HepG2 (cell line): ENCODE data around the gene GDI1. TPM values are rescaled to one million over a fixed set of nuclear protein-coding genes. Genes with fewer than 3 reads are reported as not detected.

Experiments
- ATAC-seq: fragments of 200-7000 bp; cut with Tn5 transposase; 3 replicates; pipeline ENCODE4 v1.9.1; 2020; ENCODE audit warnings: mild to moderate bottlenecking, moderate library complexity
- BruUV-seq: library from RNA; stranded (reverse); fragments of 400-500 nt; replicated peaks from 2 replicates; lab custom pipeline; 2021; lab: Mats Ljungman, UMichigan
- CTCF ChIA-PET: fragments of 300-600 bp; formaldehyde crosslinking; extraction: SDS; loops from one replicate; lab custom pipeline; 2021; ENCODE audit warnings: low total read pairs, inconsistent platforms, low intra/inter-chr PET ratio; lab: Yijun Ruan, JAX
- POLR2A ChIA-PET: fragments of 350-600 bp; sonication (Branson Sonifier 250); formaldehyde crosslinking; loops from one replicate; lab custom pipeline; 2020; ENCODE audit warnings: antibody characterized with exemption, inconsistent platforms; lab: Yijun Ruan, JAX
- DNase-seq: peaks from one replicate; pipeline ENCODE4 v3.0.0-alpha.2; 2015; ENCODE audit warnings: low spot score
- FAIRE-seq: peaks from 3 replicates; lab custom pipeline; 2011; peaks lifted over from hg19 to GRCh38; lab: Jason Lieb, UNC
- H2AFZ ChIP-seq: one replicate; pipeline ENCODE4 v1.6.1; 2011; ENCODE audit warnings: low read length, inconsistent platforms
- H3K27ac ChIP-seq: fragments of 300-600 bp; 3 replicates; pipeline ENCODE4 v1.8.0; 2011; ENCODE audit warnings: mixed run types, mild to moderate bottlenecking, mixed read lengths, low read length, inconsistent platforms; ENCODE audit not compliant: insufficient read depth; ENCODE audit errors: extremely low read length
- H3K27me3 ChIP-seq, 2 experiments: fragments of 200-600 bp in 1 of 2; 2 replicates in 1 of 2; 3 replicates in 1 of 2; pipeline versions ENCODE4 v1.6.0 to v1.8.0; 2011; ENCODE audit warnings: low read length in 2 of 2, mild to moderate bottlenecking in 2 of 2, moderate library complexity in 2 of 2, inconsistent platforms in 1 of 2; ENCODE audit not compliant: insufficient read depth in 2 of 2, control insufficient read depth in 1 of 2
- H3K36me3 ChIP-seq, 2 experiments: fragments of 200-600 bp in 1 of 2; replicated peaks in 1 of 2; 2 replicates in 1 of 2; 3 replicates in 1 of 2; pipeline versions ENCODE4 v1.5.1 to v1.8.0; 2011; ENCODE audit warnings: low read length in 2 of 2, inconsistent platforms in 1 of 2; ENCODE audit not compliant: insufficient read depth in 2 of 2, control insufficient read depth in 1 of 2
- H3K4me1 ChIP-seq: 2 replicates; pipeline ENCODE4 v1.5.1; 2012; ENCODE audit warnings: low read length, inconsistent platforms; ENCODE audit not compliant: insufficient read depth
- H3K4me2 ChIP-seq: 2 replicates; pipeline ENCODE4 v1.6.0; 2011; ENCODE audit warnings: low read depth, low read length, inconsistent platforms
- H3K4me3 ChIP-seq, 3 experiments: fragments of 200-600 bp in 1 of 3; sonication (generic), shearing (Covaris generic) in 1 of 3; replicated peaks in 1 of 3; 2 replicates each; pipeline ENCODE4 v1.5.1; 2011 to 2016; ENCODE audit warnings: low read length in 3 of 3, inconsistent platforms in 2 of 3, low read depth in 2 of 3, mild to moderate bottlenecking in 2 of 3, control low read depth in 1 of 3, mixed read lengths in 1 of 3; ENCODE audit not compliant: insufficient read depth in 1 of 3
- H3K79me2 ChIP-seq: one replicate; pipeline ENCODE4 v1.6.1; 2011; ENCODE audit warnings: low read length, inconsistent platforms; ENCODE audit not compliant: insufficient read depth
- H3K9ac ChIP-seq: 2 replicates; pipeline ENCODE4 v1.6.0; 2011; ENCODE audit warnings: mild to moderate bottlenecking, low read depth, low read length, inconsistent platforms; ENCODE audit not compliant: insufficient read depth
- H3K9me3 ChIP-seq: 2 replicates; pipeline ENCODE4 v1.5.1; 2012; ENCODE audit warnings: mild to moderate bottlenecking, low read length
- H4K20me1 ChIP-seq: 2 replicates; pipeline ENCODE4 v1.6.0; 2011; ENCODE audit warnings: inconsistent platforms, mild to moderate bottlenecking, low read length, moderate library complexity; ENCODE audit not compliant: insufficient read depth
- ATM ChIP-seq: fragments of 450-650 bp; IDR thresholded peaks from 2 replicates; pipeline ENCODE4 v1.7.1; 2017; ENCODE audit warnings: mild to moderate bottlenecking, borderline replicate concordance
- REXO4 ChIP-seq: sonication (generic); formaldehyde crosslinking; IDR thresholded peaks from 2 replicates; pipeline ENCODE4 v1.8.0; 2022; ENCODE audit warnings: missing genetic modification reagents, mild to moderate bottlenecking, borderline replicate concordance
- ZNF850 ChIP-seq: sonication (generic); formaldehyde crosslinking; conservative IDR thresholded peaks from 2 replicates; pipeline ENCODE4 v1.9.0; 2021; ENCODE audit warnings: mild to moderate bottlenecking, missing genetic modification reagents
- WGBS: methylation state at CpG from one replicate; pipeline ENCODE4 v1.1.6; 2017; ENCODE audit warnings: low lambda C conversion rate; 5-methylcytosine and 5-hydroxymethylcytosine counted together
- in situ Hi-C: cut with HindIII; loops from 2 replicates; pipeline ENCODE4 v1.10.0; 2017; ENCODE audit warnings: low pct_unique_long_range_greater_than_20kb; ENCODE audit not compliant: extremely low pct_ligation_motif_present
- intact Hi-C: fragments of 100-400 bp; cut with micrococcal nuclease; formaldehyde crosslinking; loops from one replicate; pipeline ENCODE4 v1.10.0; 2022; ENCODE audit not compliant: unreplicated experiment
- polyA plus RNA-seq, 8 experiments: library from polyadenylated mRNA; depleted of rRNA in 3 of 8; stranded (reverse) in 7 of 8; unstranded in 1 of 8; fragments of >200 nt; fragmentation: Illumina TruSeq in 4 of 8; extraction: Trizol in 4 of 8; gene quantifications; 2 replicates each; pipeline versions ENCODE4 v1.2.1 to v1.2.3, GENCODE V29; 2011 to 2016; ENCODE audit warnings: low read depth in 4 of 8, missing spikeins in 1 of 8, mixed read lengths in 1 of 8; ENCODE audit not compliant: insufficient read depth in 1 of 8
- total RNA-seq, 5 experiments: library from RNA; depleted of rRNA; stranded (reverse); fragments of >200 nt; fragmentation: Illumina TruSeq; extraction: Trizol; gene quantifications; 2 replicates each; pipeline ENCODE4 v1.2.3, GENCODE V29; 2016; ENCODE audit warnings: low read depth in 1 of 5
- TF ChIP-seq, protein P1 (sequence below): sonication (generic); formaldehyde crosslinking; IDR thresholded peaks from 2 replicates; pipeline ENCODE4 v1.5.0; 2020; ENCODE audit warnings: missing genetic modification reagents
- TF ChIP-seq, protein P2 (sequence below): conservative IDR thresholded peaks from 2 replicates; pipeline ENCODE4 v1.6.1; 2018; ENCODE audit warnings: missing genetic modification reagents

GDI1 gene
- total and polyA plus RNA-seq, 2 of the 13 experiments (the other 11 are each of a cell fraction or from before 2014, with no cell fraction given) = 17.4 to 105 TPM

DNA sequence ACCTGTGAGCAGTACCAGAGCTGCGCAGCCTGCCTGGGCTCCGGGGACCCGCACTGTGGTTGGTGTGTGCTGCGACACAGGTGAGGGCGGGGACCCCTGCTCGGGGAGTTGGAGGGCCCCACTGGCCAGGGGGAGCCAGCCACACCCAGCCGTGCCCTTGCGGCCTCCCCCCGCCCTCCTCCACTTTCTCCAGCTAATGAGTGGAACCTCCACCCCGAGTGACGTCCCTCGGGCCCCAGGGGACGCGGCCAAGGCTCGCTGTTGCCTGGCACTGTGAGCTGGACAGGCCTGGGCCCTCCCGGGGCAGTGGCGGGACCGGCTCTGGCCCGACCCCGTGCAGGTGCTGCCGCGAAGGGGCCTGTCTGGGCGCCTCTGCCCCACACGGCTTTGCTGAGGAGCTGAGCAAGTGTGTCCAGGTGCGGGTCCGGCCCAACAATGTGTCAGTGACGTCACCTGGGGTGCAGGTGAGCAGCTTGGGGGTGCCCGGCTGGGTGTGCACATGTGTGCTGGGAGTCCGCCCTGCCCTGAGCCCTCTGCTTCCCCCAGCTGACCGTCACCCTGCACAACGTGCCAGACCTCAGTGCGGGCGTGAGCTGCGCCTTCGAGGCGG, 26.8 kb downstream of the GDI1 start:
- H2AFZ ChIP-seq = no peak overlapping the region
- H3K4me1 ChIP-seq = 0 out of 2 replicates have a peak, but pooled peaks cover 4% of the 10 kb centered on the region
- H4K20me1 ChIP-seq = no peaks in the 10 kb centered on the region
- H3K27ac ChIP-seq = no peak overlapping the region
- ChIA-PET CTCF (no interaction called here), POLR2A (no interaction called here)
- H3K9ac ChIP-seq = no peak overlapping the region
- whole genome bisulfite sequencing = no CpG with 5 or more reads among the region's 36 CpGs
- no TSS peak for BruUV-seq
- peaks cover 7% of the 10 kb centered on the region for H3K79me2 ChIP-seq
- H3K9me3 ChIP-seq = no peaks in the 10 kb centered on the region
- H3K4me3 ChIP-seq = no peak overlapping the region
- TF ChIP-seq, protein P1, sequence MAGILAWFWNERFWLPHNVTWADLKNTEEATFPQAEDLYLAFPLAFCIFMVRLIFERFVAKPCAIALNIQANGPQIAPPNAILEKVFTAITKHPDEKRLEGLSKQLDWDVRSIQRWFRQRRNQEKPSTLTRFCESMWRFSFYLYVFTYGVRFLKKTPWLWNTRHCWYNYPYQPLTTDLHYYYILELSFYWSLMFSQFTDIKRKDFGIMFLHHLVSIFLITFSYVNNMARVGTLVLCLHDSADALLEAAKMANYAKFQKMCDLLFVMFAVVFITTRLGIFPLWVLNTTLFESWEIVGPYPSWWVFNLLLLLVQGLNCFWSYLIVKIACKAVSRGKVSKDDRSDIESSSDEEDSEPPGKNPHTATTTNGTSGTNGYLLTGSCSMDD = no peak
- TF ChIP-seq REXO4 (CRISPR knock-in tag) = no peak
- FAIRE-seq (no peak), ATAC-seq (no peak), DNase-seq (no peak)
- in situ Hi-C loops = no loop called here
- H3K27me3 ChIP-seq = no peaks in the 10 kb centered on the region
- intact Hi-C loops = no loop called here
- peaks cover 3 to 6% of the 10 kb centered on the region in 2 experiments; a peak in 3 of 5 replicates for H3K36me3 ChIP-seq
- no peak overlapping the region for H3K4me2 ChIP-seq

DNA sequence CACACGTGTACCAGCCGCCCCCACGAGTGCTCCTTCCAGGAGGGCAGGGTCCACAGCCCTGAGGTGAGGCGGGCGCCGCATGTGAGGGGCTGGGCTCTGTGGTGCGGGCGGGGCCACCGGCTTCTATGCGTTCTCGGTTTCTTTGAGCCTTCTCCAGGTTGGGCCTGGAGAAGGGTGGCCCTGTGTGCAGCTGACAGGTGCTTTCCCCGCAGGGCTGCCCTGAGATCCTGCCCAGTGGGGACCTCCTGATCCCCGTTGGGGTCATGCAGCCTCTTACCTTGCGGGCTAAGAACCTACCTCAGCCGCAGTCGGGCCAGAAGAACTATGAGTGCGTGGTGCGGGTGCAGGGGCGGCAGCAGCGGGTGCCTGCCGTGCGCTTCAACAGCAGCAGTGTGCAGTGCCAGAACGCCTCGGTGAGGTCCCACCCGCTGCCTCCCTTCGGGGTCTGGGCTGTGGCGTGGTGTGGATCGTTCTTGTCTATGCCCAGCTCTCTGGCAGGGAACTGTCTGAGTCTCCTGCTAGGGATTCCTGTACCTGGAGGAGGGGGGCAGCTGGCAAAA, 27.9 kb downstream of the GDI1 start:
- POLR2A ChIA-PET = no interaction called here
- no TSS peak for BruUV-seq
- intact Hi-C loops = no loop called here
- Histone ChIP-seq H3K4me2 (no peak overlapping the region), H3K27ac (no peak overlapping the region), H3K36me3 (peaks cover 3 to 9% of the 10 kb centered on the region in 2 experiments; a peak in 3 of 5 replicates), H4K20me1 (no peaks in the 10 kb centered on the region), H2AFZ (no peak overlapping the region), H3K79me2 (no peaks in the 10 kb centered on the region), H3K4me1 (no peaks in the 10 kb centered on the region), H3K27me3 (no peaks in the 10 kb centered on the region), H3K9ac (no peak overlapping the region), H3K4me3 (no peak overlapping the region), H3K9me3 (no peaks in the 10 kb centered on the region)
- 100% methylated on average over 1 of the region's 28 CpGs for WGBS
- no peak for ATAC-seq
- in situ Hi-C loops = no loop called here
- CTCF ChIA-PET = no interaction called here
- no peak for FAIRE-seq
- no peak for TF ChIP-seq ZNF850 (CRISPR knock-in tag)
- TF ChIP-seq, protein P2, sequence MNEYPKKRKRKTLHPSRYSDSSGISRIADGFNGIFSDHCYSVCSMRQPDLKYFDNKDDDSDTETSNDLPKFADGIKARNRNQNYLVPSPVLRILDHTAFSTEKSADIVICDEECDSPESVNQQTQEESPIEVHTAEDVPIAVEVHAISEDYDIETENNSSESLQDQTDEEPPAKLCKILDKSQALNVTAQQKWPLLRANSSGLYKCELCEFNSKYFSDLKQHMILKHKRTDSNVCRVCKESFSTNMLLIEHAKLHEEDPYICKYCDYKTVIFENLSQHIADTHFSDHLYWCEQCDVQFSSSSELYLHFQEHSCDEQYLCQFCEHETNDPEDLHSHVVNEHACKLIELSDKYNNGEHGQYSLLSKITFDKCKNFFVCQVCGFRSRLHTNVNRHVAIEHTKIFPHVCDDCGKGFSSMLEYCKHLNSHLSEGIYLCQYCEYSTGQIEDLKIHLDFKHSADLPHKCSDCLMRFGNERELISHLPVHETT (CRISPR knock-in tag) = no peak
- TF ChIP-seq ATM = no peak
- no peak for DNase-seq
